HepG2 (cell line): ENCODE measurements around the gene HP1BP3. TPM values are rescaled to one million over a fixed set of nuclear protein-coding genes. Genes with fewer than 3 reads are reported as not detected.

Experiments
- CHCHD3 ChIP-seq: sonication (generic); formaldehyde crosslinking; IDR thresholded peaks from 2 replicates; pipeline ENCODE4 v1.8.0; 2022; ENCODE audit warnings: mild to moderate bottlenecking, missing genetic modification reagents, moderate library complexity
- CREB1 ChIP-seq, 2 experiments: fragments of 450-650 bp in 1 of 2; IDR thresholded peaks; 2 replicates each; pipeline ENCODE4 v1.6.1; 2016 to 2017; ENCODE audit warnings: control low read depth in 1 of 2, mild to moderate bottlenecking in 1 of 2, missing compliant biosample characterization in 1 of 2, missing genetic modification characterization in 1 of 2
- DNMT3B ChIP-seq: conservative IDR thresholded peaks from 2 replicates; pipeline ENCODE4 v1.6.1; 2016; ENCODE audit warnings: missing biosample characterization, control low read depth
- GFI1 ChIP-seq: sonication (generic); formaldehyde crosslinking; IDR thresholded peaks from 2 replicates; pipeline ENCODE4 v1.5.0; 2020; ENCODE audit warnings: missing genetic modification reagents, mild to moderate bottlenecking, borderline replicate concordance
- HDAC2 ChIP-seq: sonication (generic); formaldehyde crosslinking; IDR thresholded peaks from 2 replicates; pipeline ENCODE4 v1.4.0; 2020; ENCODE audit warnings: missing genetic modification reagents
- HDAC6 ChIP-seq: fragments of 200-600 bp; sonication (generic); IDR thresholded peaks from 2 replicates; pipeline ENCODE4 v1.7.0; 2017; ENCODE audit warnings: mild to moderate bottlenecking, antibody characterized with exemption, low read length, low read depth
- HMG20A ChIP-seq: IDR thresholded peaks from 2 replicates; pipeline ENCODE4 v1.6.1; 2016; ENCODE audit warnings: borderline replicate concordance
- HOXA3 ChIP-seq: sonication (generic); formaldehyde crosslinking; IDR thresholded peaks from 2 replicates; pipeline ENCODE4 v1.5.0; 2020; ENCODE audit warnings: missing genetic modification reagents
- ISX ChIP-seq: sonication (generic); formaldehyde crosslinking; conservative IDR thresholded peaks from 2 replicates; pipeline ENCODE4 v1.5.0; 2020; ENCODE audit warnings: missing genetic modification reagents
- MTF2 ChIP-seq: sonication (generic); formaldehyde crosslinking; IDR thresholded peaks from 2 replicates; pipeline ENCODE4 v1.5.0; 2020; ENCODE audit warnings: missing genetic modification reagents, borderline replicate concordance
- PAWR ChIP-seq: sonication (generic); formaldehyde crosslinking; IDR thresholded peaks from 2 replicates; pipeline ENCODE4 v1.4.0; 2020; ENCODE audit warnings: missing genetic modification reagents, mild to moderate bottlenecking, borderline replicate concordance
- ZBTB7A ChIP-seq: sonication (generic); formaldehyde crosslinking; IDR thresholded peaks from 2 replicates; pipeline ENCODE4 v1.8.0; 2022; ENCODE audit warnings: mild to moderate bottlenecking, missing genetic modification reagents
- ZFX ChIP-seq: sonication (generic); formaldehyde crosslinking; IDR thresholded peaks from 2 replicates; pipeline ENCODE4 v1.4.0; 2020; ENCODE audit warnings: mild to moderate bottlenecking, low read depth, missing genetic modification reagents, moderate library complexity
- ZKSCAN5 ChIP-seq: sonication (generic); formaldehyde crosslinking; IDR thresholded peaks from 2 replicates; pipeline ENCODE4 v1.5.1; 2020; ENCODE audit warnings: mild to moderate bottlenecking, missing genetic modification reagents
- ZNF589 ChIP-seq: sonication (generic); formaldehyde crosslinking; conservative IDR thresholded peaks from 2 replicates; pipeline ENCODE4 v1.8.0; 2022; ENCODE audit warnings: mild to moderate bottlenecking, moderate library complexity, missing genetic modification reagents
- ZNF607 ChIP-seq: sonication (generic); formaldehyde crosslinking; IDR thresholded peaks from 2 replicates; pipeline ENCODE4 v1.5.1; 2020; ENCODE audit warnings: missing genetic modification reagents, mild to moderate bottlenecking, borderline replicate concordance
- ZNF672 ChIP-seq: sonication (generic); formaldehyde crosslinking; IDR thresholded peaks from 2 replicates; pipeline ENCODE4 v1.8.1; 2022; ENCODE audit warnings: missing genetic modification reagents
- ZNF768 ChIP-seq: sonication (generic); formaldehyde crosslinking; IDR thresholded peaks from 2 replicates; pipeline ENCODE4 v1.4.0; 2020; ENCODE audit warnings: missing genetic modification reagents
- ZNF772 ChIP-seq: sonication (generic); formaldehyde crosslinking; IDR thresholded peaks from 2 replicates; pipeline ENCODE4 v1.5.0; 2020; ENCODE audit warnings: mild to moderate bottlenecking, missing genetic modification reagents
- polyA plus RNA-seq, 8 experiments: library from polyadenylated mRNA; depleted of rRNA in 3 of 8; stranded (reverse) in 7 of 8; unstranded in 1 of 8; fragments of >200 nt; fragmentation: Illumina TruSeq in 4 of 8; extraction: Trizol in 4 of 8; gene quantifications; 2 replicates each; pipeline versions ENCODE4 v1.2.1 to v1.2.3, GENCODE V29; 2011 to 2016; ENCODE audit warnings: low read depth in 4 of 8, missing spikeins in 1 of 8, mixed read lengths in 1 of 8; ENCODE audit not compliant: insufficient read depth in 1 of 8
- total RNA-seq, 5 experiments: library from RNA; depleted of rRNA; stranded (reverse); fragments of >200 nt; fragmentation: Illumina TruSeq; extraction: Trizol; gene quantifications; 2 replicates each; pipeline ENCODE4 v1.2.3, GENCODE V29; 2016; ENCODE audit warnings: low read depth in 1 of 5
- TF ChIP-seq, protein P1 (sequence below): sonication (generic); formaldehyde crosslinking; conservative IDR thresholded peaks from 2 replicates; pipeline ENCODE4 v1.5.0; 2020; ENCODE audit warnings: missing genetic modification reagents
- TF ChIP-seq, protein P2 (sequence below): sonication (generic); formaldehyde crosslinking; IDR thresholded peaks from 2 replicates; pipeline ENCODE4 v1.4.0; 2020; ENCODE audit warnings: mild to moderate bottlenecking, missing genetic modification reagents
- TF ChIP-seq, protein P3 (sequence below): sonication (generic); formaldehyde crosslinking; IDR thresholded peaks from 2 replicates; pipeline ENCODE4 v1.5.0; 2020; ENCODE audit warnings: missing genetic modification reagents
- TF ChIP-seq, protein P4 (sequence below): IDR thresholded peaks from 2 replicates; pipeline ENCODE4 v1.6.1; 2018; ENCODE audit warnings: missing genetic modification reagents, mild to moderate bottlenecking, missing compliant biosample characterization

The HP1BP3 gene
- total and polyA plus RNA-seq, 2 of the 13 experiments (the other 11 are each of a cell fraction or from before 2014, with no cell fraction given), result 98.5 to 137 TPM

DNA sequence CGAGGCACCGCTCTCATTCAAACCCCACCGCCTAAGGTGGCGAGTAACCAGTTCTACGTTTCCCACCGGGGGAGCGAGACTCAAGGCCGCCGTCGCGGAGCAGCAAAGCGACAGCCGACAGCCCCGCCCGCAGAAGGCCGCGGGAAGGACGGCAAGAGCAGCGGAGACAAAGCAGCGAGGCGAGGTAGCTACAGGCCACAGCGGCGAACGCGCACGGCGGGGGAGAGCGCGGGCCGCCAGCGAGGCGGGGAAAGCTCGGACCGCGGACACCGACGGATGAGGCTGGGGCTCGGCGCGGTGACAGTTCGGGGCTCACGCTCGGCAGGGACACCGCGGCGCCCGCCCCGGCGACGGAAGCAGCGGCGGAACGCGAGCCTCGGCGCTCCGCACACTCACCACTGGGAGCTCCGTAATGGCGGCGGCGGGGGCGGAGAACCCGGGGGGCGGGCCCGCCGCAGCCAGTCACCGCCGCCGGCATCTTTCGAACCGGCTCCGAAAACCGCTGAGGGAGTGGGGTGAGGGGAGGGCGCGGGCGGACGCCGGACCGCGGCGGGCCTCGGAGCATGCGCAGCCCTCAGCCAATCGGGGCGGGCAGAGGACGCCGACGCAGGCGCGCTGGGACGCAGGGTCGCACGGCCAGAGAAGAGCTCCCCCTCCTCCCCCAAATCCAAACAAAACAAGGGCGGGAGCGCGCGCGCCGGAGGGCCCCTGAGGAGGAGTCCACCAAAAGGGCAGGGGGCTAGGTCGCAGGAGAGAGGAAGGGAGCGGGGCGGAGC, 666 bp downstream of the HP1BP3 start (continued):
- TF ChIP-seq ZNF589 (CRISPR knock-in tag) (peak; percentile 49; the same call in 1 of the 2 replicates), MTF2 (no peak; the same call in 1 of the 2 replicates), ZFX (CRISPR knock-in tag) (peak; percentile 92), HMG20A (no peak), HOXA3 (peak; percentile 88), ISX (CRISPR knock-in tag) (0 out of 2 replicates have a peak, but pooled peaks have one; percentile 60), ZKSCAN5 (CRISPR knock-in tag) (no peak), ZNF607 (CRISPR knock-in tag) (peak; percentile 53; the same call in 1 of the 2 replicates), GFI1 (CRISPR knock-in tag) (peak; percentile 56; the same call in 1 of the 2 replicates), ZNF672 (CRISPR knock-in tag) (0 out of 2 replicates have a peak, but pooled peaks have one; percentile 23), ZBTB7A (CRISPR knock-in tag) (peak; percentile 65), PAWR (CRISPR knock-in tag) (no peak), ZNF772 (CRISPR knock-in tag) (peak; percentile 35; the same call in 1 of the 2 replicates), DNMT3B (CRISPR knock-in tag) (no peak), HDAC6 (no peak), CHCHD3 (CRISPR knock-in tag) (no peak), ZNF768 (peak; percentile 72), HDAC2 (peak; percentile 30; the same call in 1 of the 2 replicates), CREB1 (IDR thresholded peaks at IDR 0.05) (no peak), CREB1 (CRISPR knock-in tag; IDR thresholded peaks at IDR 0.05) (no peak)
- TF ChIP-seq, protein P1, sequence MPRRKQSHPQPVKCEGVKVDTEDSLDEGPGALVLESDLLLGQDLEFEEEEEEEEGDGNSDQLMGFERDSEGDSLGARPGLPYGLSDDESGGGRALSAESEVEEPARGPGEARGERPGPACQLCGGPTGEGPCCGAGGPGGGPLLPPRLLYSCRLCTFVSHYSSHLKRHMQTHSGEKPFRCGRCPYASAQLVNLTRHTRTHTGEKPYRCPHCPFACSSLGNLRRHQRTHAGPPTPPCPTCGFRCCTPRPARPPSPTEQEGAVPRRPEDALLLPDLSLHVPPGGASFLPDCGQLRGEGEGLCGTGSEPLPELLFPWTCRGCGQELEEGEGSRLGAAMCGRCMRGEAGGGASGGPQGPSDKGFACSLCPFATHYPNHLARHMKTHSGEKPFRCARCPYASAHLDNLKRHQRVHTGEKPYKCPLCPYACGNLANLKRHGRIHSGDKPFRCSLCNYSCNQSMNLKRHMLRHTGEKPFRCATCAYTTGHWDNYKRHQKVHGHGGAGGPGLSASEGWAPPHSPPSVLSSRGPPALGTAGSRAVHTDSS (CRISPR knock-in tag), result no peak
- TF ChIP-seq, protein P2, sequence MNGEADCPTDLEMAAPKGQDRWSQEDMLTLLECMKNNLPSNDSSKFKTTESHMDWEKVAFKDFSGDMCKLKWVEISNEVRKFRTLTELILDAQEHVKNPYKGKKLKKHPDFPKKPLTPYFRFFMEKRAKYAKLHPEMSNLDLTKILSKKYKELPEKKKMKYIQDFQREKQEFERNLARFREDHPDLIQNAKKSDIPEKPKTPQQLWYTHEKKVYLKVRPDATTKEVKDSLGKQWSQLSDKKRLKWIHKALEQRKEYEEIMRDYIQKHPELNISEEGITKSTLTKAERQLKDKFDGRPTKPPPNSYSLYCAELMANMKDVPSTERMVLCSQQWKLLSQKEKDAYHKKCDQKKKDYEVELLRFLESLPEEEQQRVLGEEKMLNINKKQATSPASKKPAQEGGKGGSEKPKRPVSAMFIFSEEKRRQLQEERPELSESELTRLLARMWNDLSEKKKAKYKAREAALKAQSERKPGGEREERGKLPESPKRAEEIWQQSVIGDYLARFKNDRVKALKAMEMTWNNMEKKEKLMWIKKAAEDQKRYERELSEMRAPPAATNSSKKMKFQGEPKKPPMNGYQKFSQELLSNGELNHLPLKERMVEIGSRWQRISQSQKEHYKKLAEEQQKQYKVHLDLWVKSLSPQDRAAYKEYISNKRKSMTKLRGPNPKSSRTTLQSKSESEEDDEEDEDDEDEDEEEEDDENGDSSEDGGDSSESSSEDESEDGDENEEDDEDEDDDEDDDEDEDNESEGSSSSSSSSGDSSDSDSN, result peak; percentile 95
- TF ChIP-seq, protein P3, sequence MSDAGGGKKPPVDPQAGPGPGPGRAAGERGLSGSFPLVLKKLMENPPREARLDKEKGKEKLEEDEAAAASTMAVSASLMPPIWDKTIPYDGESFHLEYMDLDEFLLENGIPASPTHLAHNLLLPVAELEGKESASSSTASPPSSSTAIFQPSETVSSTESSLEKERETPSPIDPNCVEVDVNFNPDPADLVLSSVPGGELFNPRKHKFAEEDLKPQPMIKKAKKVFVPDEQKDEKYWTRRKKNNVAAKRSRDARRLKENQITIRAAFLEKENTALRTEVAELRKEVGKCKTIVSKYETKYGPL (CRISPR knock-in tag), result no peak
- TF ChIP-seq, protein P4, sequence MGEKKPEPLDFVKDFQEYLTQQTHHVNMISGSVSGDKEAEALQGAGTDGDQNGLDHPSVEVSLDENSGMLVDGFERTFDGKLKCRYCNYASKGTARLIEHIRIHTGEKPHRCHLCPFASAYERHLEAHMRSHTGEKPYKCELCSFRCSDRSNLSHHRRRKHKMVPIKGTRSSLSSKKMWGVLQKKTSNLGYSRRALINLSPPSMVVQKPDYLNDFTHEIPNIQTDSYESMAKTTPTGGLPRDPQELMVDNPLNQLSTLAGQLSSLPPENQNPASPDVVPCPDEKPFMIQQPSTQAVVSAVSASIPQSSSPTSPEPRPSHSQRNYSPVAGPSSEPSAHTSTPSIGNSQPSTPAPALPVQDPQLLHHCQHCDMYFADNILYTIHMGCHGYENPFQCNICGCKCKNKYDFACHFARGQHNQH (CRISPR knock-in tag), result peak; percentile 20; the same call in 1 of the 2 replicates
